ENCODE data around the gene IER5.

The IER5 gene

DNA sequence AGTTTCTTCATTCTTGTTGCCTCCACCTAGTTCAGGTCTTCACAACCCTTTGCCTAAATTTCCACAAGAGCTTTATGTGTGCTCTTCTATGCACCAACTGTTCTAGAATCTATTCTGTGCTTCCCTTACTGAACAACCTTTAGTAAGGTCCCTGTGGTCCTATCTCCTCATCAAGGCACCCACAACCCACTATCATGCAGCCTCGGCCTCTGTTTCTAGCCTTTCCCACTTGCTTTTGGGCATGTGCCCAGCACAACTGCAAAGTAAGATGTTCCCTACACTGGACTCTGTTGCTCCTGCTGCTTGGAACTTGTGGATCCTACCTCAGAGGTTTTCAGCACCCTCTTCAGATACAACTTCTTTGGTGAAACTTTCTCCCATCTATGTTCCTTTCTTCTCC, 2.4 kb upstream of the IER5 start:
- H3K36me3 Mint-ChIP-seq (ENCODE audit: low read depth) = peaks cover 20% of the 10 kb centered on the region
- peaks cover under 1% of the 10 kb centered on the region for H3K27me3 Mint-ChIP-seq
- H3K4me1 Mint-ChIP-seq (ENCODE audit: low read depth) = peaks cover 30% of the 10 kb centered on the region
- H3K9me3 Mint-ChIP-seq = no peaks in the 10 kb centered on the region
- no peak overlapping the region for H3K27ac Mint-ChIP-seq
- no peak overlapping the region for H3K4me3 Mint-ChIP-seq
- DNase-seq = no peak

DNA sequence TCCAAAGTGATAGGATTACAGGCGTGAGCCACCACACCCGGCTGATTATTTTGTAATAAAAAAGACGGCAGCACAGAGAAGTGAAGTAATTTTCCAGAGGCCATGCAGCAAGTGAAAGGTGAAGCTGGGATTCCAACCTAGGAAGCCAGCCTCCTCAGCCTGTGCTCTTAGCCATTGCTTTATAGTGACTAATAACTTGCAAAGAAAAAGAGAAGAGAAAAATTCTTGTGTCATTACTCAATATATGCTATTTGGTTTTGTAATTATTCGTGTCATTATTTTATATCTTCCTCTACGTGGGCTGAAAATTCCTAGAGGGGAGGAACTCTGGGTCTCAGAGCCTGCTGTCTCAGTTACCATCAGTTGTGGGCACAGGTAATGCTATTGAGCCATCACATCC, 1.6 kb upstream of the IER5 start:
- peak overlapping the region; percentile 98 for H3K27ac Mint-ChIP-seq
- peaks cover 36% of the 10 kb centered on the region for H3K4me1 Mint-ChIP-seq (ENCODE audit: low read depth)
- H3K27me3 Mint-ChIP-seq = no peaks in the 10 kb centered on the region
- H3K9me3 Mint-ChIP-seq = no peaks in the 10 kb centered on the region
- peaks cover 28% of the 10 kb centered on the region for H3K36me3 Mint-ChIP-seq (ENCODE audit: low read depth)
- DNase-seq = no peak
- peak overlapping the region; percentile 94 for H3K4me3 Mint-ChIP-seq

DNA sequence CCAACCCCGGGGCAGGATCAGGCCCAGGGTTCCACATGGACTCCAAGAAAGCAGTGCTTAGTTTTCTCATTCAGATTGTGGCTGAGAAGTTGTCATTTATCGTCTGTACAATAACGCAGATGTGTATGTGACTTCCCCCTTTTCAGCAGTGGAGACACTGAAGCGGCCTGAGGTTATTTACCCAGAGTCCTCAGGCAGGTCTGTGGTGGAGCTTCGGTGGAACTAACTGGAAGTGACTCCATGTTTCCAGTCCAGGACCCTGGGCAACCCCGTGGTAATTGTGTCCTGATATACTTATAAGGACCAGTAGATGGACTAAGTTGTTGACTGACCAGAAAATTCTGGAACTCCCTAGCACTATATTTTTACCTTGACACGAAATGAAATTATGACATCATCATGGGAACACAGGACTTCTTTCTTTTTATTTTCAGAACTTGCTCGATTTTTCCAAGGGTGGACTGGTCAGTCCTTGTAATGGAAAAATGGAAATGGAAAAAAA, 1.0 kb upstream of the IER5 start:
- DNase-seq = no peak
- peaks cover 32% of the 10 kb centered on the region for H3K36me3 Mint-ChIP-seq (ENCODE audit: low read depth)
- peak overlapping the region; percentile 98 for H3K27ac Mint-ChIP-seq
- H3K9me3 Mint-ChIP-seq = no peaks in the 10 kb centered on the region
- H3K27me3 Mint-ChIP-seq = no peaks in the 10 kb centered on the region
- H3K4me3 Mint-ChIP-seq = peak overlapping the region; percentile 94
- peaks cover 40% of the 10 kb centered on the region for H3K4me1 Mint-ChIP-seq (ENCODE audit: low read depth)

DNA sequence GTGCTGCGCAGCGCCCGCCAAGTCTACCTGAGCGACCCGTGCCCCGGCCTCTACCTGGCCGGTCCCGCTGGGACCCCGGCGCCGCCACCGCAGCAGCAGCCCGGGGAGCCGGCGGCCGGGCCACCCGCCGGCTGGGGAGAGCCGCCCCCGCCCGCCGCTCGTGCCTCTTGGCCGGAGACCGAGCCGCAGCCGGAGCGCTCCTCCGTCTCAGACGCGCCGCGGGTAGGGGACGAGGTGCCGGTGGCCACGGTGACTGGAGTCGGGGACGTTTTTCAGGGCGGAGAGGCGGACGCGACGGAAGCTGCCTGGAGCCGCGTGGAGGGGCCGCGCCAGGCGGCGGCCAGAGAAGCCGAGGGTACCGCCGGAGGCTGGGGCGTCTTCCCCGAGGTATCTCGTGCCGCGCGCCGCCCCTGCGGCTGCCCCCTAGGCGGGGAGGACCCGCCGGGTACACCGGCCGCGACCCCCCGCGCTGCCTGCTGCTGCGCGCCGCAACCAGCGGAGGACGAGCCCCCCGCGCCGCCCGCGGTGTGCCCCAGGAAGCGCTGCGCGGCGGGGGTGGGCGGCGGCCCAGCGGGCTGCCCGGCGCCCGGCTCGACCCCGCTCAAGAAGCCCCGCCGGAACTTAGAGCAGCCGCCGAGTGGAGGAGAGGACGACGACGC, 646 bp downstream of the IER5 start:
- H3K36me3 Mint-ChIP-seq (ENCODE audit: low read depth) = peaks cover 48% of the 10 kb centered on the region
- DNase-seq = peak; percentile 69
- no peaks in the 10 kb centered on the region for H3K9me3 Mint-ChIP-seq
- H3K27ac Mint-ChIP-seq = peak overlapping the region; percentile 99
- H3K27me3 Mint-ChIP-seq = no peaks in the 10 kb centered on the region
- H3K4me3 Mint-ChIP-seq = peak overlapping the region; percentile 99
- H3K4me1 Mint-ChIP-seq (ENCODE audit: low read depth) = peaks cover 49% of the 10 kb centered on the region

DNA sequence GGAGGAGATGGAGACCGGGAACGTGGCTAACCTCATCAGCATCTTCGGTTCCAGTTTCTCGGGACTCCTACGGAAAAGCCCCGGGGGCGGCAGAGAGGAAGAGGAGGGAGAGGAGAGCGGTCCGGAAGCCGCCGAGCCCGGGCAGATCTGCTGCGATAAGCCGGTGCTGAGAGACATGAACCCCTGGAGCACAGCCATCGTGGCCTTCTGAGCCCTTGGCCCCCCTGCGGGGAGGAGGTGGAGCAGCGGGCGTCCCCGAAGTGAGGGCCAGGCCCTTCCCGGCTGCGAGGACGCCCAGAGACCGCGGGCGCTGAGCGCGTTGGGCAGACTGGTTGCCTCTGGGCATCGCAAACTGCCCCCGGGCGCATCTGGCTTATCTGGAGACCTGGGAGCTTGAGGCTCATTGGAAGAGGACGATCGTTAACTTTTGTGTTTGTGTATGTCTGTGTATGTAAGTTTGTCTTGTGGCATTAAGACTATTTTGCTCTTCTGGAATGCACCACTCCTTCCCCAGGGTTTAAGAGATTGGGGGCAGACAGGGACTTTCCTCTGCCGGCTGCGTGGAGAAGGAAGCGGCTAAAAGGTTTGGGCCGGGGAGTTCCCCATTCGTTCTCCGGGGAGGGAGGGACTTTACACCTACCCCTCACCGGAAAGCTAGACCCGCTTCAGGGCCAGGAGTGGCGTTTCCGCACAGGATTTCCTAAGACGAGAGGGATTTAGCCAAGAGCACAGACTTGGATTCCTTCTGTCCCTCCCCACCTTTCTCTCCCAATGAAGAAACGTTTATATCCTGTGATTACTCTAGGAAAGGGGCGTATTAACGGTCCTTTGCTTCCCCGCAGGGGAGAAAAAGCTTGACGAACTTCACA, 1.4 kb downstream of the IER5 start:
- no peaks in the 10 kb centered on the region for H3K27me3 Mint-ChIP-seq
- peaks cover 56% of the 10 kb centered on the region for H3K36me3 Mint-ChIP-seq (ENCODE audit: low read depth)
- peaks cover 47% of the 10 kb centered on the region for H3K4me1 Mint-ChIP-seq (ENCODE audit: low read depth)
- H3K27ac Mint-ChIP-seq = peak overlapping the region; percentile 99
- peak; percentile 79 for DNase-seq
- H3K9me3 Mint-ChIP-seq = no peaks in the 10 kb centered on the region
- H3K4me3 Mint-ChIP-seq = peak overlapping the region; percentile 99

DNA sequence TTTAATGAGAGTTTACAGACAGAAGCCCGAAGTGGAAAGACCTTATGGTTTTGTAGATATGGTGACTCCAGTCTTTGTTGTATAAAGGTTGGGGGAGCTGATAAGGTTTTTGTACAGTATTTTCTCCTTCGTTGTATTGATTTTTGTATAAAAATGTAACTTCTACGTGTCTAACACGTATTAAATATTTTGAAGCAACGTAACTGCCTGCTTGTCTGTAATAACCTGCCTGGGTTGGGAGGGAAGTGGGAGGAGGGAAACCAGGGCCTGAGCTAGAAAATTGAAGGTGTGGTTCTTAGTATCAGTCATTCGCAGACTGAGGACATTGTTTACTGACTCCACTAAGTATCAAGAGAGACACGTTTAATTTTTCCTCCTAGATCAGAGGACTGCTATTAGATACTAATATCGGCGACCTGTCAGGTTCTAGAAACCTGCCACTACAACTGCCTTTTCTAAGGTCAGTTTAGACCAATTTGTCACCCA, 2.2 kb downstream of the IER5 start:
- Mint-ChIP-seq H3K4me3 (peak overlapping the region; percentile 99), H3K9me3 (no peaks in the 10 kb centered on the region), H3K36me3 (ENCODE audit: low read depth) (peaks cover 63% of the 10 kb centered on the region), H3K27me3 (no peaks in the 10 kb centered on the region), H3K27ac (peak overlapping the region; percentile 99), H3K4me1 (ENCODE audit: low read depth) (peaks cover 51% of the 10 kb centered on the region)
- DNase-seq = no peak

DNA sequence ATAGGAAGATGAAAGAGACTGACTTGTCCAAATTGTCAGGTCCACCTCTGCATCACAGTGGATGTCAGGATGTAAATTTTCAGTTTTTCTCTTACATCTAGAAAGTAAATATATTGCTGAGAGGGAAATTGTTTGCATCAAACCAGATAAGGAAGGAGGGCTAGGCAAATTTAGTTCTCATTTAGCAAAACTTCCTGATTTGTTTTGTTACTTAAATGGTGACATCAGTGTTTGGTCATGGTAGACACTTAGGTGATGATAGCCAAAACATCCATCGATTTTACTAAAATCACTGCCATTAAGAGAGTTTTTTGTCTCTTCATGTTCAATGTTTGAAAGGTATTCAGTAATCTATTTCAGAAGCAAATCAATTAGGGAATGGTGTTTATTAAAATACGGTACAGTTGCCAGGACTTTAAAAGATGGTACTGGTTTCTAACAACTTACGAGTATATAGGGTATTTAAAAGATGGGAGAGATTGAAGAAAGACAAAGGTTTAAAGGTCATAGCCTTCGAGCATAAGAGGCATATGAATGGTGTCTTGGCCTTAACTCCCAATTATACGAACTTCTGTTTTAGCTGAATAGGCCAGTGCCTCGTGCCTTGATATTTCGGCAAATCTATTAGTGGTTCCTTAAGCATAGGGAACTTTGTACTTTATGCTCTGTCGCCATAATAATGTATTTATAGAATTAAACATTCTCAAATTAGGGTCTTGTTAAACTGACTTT, 3.0 kb downstream of the IER5 start:
- Mint-ChIP-seq H3K27me3 (no peaks in the 10 kb centered on the region), H3K27ac (peak overlapping the region; percentile 99), H3K36me3 (ENCODE audit: low read depth) (peaks cover 69% of the 10 kb centered on the region), H3K4me3 (peak overlapping the region; percentile 99), H3K4me1 (ENCODE audit: low read depth) (peaks cover 57% of the 10 kb centered on the region), H3K9me3 (no peaks in the 10 kb centered on the region)
- no peak for DNase-seq

DNA sequence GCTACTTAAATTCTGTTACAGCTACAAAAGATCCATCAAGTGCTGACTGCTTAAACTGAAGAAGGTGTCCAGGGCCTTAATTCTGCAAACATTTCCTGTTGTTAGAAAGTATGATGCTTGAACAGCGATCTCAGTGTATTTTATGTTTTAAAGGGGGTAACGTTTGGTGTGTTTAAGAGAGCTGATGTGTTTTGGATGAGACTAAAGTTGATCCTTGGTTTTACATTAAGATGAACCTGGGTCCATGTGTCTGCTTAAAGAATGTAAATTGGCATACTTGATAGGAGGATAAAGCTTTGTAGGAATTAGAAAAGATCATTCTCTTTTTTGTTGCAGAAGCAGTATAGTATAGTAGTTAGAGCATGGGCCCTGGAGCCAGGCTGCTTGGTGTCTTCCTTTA, 3.6 kb downstream of the IER5 start:
- peaks cover 69% of the 10 kb centered on the region for H3K36me3 Mint-ChIP-seq (ENCODE audit: low read depth)
- H3K4me1 Mint-ChIP-seq (ENCODE audit: low read depth) = peaks cover 58% of the 10 kb centered on the region
- no peaks in the 10 kb centered on the region for H3K27me3 Mint-ChIP-seq

DNA sequence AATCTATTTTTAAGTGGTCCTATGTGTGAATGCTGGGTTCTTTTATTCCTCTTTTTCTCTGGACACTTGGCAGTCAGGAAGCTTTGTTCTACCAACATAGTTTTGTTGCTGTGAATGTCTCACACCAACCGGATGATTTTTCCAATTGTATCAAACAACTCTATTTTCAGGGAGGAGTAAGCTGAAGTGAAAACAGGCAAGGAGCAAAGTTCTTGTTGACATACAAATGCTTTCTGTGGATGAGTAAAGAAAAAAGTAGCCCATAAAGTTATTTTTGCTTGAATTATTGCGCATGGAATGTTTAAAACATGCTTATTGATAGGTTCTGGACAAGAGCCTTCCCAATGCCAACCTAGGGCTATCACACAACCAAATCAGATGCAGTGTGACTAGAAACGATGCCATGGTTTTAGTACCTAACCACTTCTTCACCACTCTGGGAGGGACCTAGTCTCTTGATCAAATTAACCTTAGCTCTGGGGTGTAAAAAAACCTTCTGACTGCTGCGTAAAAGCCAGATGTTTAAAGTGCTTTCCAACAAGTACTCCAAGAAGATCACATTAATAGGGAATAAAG, 4.5 kb downstream of the IER5 start:
- H3K27ac Mint-ChIP-seq = peak overlapping the region; percentile 31
- H3K36me3 Mint-ChIP-seq (ENCODE audit: low read depth) = peaks cover 69% of the 10 kb centered on the region
- no peaks in the 10 kb centered on the region for H3K27me3 Mint-ChIP-seq
- H3K9me3 Mint-ChIP-seq = no peaks in the 10 kb centered on the region
- peak overlapping the region; percentile 52 for H3K4me3 Mint-ChIP-seq
- DNase-seq = no peak
- H3K4me1 Mint-ChIP-seq (ENCODE audit: low read depth) = peaks cover 58% of the 10 kb centered on the region

More for the DNA sequence above, 3.6 kb downstream of the IER5 start:
- no peak for DNase-seq
- Mint-ChIP-seq H3K27ac (peak overlapping the region; percentile 65), H3K4me3 (peak overlapping the region; percentile 99), H3K9me3 (no peaks in the 10 kb centered on the region)

DNA sequence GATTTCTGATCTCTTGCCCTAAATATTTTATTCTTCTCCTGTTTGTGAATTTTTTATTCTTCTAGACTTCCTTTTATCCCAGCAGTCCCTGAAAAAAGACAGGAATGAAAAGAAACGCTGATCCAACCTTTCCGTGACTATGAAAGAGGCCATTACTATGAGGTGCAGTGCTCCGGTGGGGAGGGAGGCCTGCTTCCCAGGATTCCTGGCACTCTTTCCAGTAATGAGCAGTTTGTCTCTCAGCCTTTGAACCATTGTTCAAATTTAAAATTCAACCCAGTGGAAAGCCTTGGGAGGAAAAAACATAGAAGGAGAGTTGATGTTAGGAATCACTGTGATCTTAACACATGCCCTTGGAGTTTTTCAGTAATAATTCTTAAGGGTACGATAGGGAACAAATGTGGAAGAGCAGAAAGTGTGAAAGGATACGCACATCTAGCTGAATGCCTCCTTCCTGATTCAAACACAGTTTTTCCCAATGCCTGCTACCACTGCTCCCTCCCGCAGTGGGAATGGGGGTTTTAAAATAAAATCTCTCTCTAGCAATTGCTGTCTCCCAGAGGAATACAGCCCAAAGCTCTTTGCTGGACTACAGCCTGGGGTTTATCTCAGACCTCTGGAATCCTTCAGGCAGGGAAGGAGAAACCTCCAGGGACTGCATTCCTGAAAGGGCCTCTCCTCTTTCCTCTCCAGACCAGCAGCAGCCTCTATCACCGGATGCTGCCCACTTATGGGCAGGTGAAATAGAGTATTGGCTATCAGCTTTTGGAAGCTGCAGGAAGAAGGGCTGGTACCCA, 6.1 kb downstream of the IER5 start:
- Mint-ChIP-seq H3K9me3 (no peaks in the 10 kb centered on the region), H3K27me3 (no peaks in the 10 kb centered on the region), H3K36me3 (ENCODE audit: low read depth) (peaks cover 64% of the 10 kb centered on the region), H3K4me1 (ENCODE audit: low read depth) (peaks cover 71% of the 10 kb centered on the region), H3K27ac (no peak overlapping the region), H3K4me3 (no peak overlapping the region)
- no peak for DNase-seq

DNA sequence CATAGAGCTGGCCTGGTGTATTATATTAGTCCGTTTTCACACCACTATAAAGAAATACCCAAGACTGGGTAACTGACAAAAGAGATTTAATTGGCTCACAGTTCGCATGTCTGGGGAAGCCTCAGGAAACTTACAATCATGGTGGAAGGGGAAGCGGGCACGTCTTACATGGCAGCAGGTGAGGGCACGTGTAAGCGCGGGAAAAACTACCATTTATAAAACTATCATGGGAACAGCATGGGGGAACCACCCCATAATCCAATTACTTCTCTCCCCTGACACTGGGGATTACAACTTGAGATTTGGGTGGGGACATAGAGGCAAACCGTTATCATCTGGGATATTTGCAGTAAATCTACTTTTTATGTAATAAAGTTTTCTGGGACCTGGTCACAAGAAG, 6.8 kb downstream of the IER5 start:
- H3K4me1 Mint-ChIP-seq (ENCODE audit: low read depth) = peaks cover 77% of the 10 kb centered on the region
- H3K36me3 Mint-ChIP-seq (ENCODE audit: low read depth) = peaks cover 57% of the 10 kb centered on the region
- no peak for DNase-seq
- H3K27me3 Mint-ChIP-seq = no peaks in the 10 kb centered on the region
- no peaks in the 10 kb centered on the region for H3K9me3 Mint-ChIP-seq
- H3K4me3 Mint-ChIP-seq = no peak overlapping the region
- H3K27ac Mint-ChIP-seq = no peak overlapping the region

DNA sequence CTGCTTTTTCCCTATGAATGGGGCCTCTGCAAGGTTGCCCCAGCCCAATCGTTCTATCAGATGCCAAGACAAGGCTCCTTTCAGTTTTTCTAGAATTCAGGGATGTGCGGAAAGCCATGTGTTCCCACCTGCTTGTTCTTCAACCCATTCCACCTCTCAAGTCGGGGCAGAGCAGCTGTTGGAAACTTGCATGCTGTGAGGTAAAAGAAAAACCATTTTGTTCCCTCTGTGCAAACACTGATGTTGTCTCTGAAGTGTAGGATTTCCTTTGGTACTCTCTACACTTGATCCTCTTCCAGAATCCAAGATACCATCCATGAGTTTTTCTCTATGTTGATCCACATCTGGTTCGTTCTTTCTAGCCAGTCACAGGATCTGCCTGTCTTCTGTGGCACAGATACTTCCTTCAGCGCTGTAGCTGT, 7.3 kb downstream of the IER5 start:
- no peaks in the 10 kb centered on the region for H3K9me3 Mint-ChIP-seq
- peaks cover 52% of the 10 kb centered on the region for H3K36me3 Mint-ChIP-seq (ENCODE audit: low read depth)
- no peak for DNase-seq
- H3K4me3 Mint-ChIP-seq = no peak overlapping the region
- H3K27me3 Mint-ChIP-seq = no peaks in the 10 kb centered on the region
- peaks cover 81% of the 10 kb centered on the region for H3K4me1 Mint-ChIP-seq (ENCODE audit: low read depth)
- H3K27ac Mint-ChIP-seq = peak overlapping the region; percentile 26

DNA sequence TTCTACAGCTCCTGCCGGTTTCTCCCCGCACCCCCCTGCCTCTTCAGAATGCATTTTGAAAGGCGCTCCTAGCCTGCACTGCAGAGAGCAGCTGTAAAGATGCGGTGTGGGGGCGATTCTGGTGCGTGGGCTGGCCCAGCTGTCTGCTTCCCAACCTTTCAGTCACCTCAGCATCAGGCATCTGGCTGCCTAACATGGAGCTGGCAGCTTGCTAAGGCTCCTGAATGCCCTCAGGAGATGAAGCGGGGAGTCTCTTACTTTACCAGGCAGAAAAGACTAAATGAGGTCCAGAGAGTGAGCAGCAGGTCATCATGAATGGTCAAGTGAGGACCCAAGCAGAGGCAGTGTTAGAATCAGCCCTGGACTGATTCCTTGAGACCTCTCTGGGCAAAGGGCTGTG, 8.7 kb downstream of the IER5 start:
- Mint-ChIP-seq H3K4me3 (no peak overlapping the region), H3K36me3 (ENCODE audit: low read depth) (peaks cover 38% of the 10 kb centered on the region), H3K27me3 (no peaks in the 10 kb centered on the region), H3K27ac (no peak overlapping the region), H3K4me1 (ENCODE audit: low read depth) (peaks cover 82% of the 10 kb centered on the region), H3K9me3 (no peaks in the 10 kb centered on the region)
- DNase-seq = peak; percentile 27

All from activated T-cell treated with anti-CD3 and anti-CD28 coated beads, Interleukin-2, amount 50 U/mL, for 24 hours (primary cell).